ENCODE data around the gene SH3BGR. TPM values are rescaled to one million over a fixed set of nuclear protein-coding genes. Genes with fewer than 3 reads are reported as not detected.

The SH3BGR gene
- total RNA-seq, 1 donor: 1.4 TPM

GRCh38 chr21:39561140-39561539 is 109.4 kb downstream of the SH3BGR start:
- Histone ChIP-seq H3K4me3 (ENCODE audit: insufficient read depth, low read length) (no peak overlapping the region), H3K27ac (ENCODE audit: low read depth, low read length) (no peak overlapping the region), H3K79me2 (ENCODE audit: insufficient read depth, low read length) (no peaks in the 10 kb centered on the region), H3K4me1 (ENCODE audit: insufficient read depth, low read length) (no peaks in the 10 kb centered on the region), H3K9me3 (ENCODE audit: low read depth, low read length) (no peaks in the 10 kb centered on the region), H2AFZ (ENCODE audit: low read length) (no peak overlapping the region), H4K20me1 (ENCODE audit: insufficient read depth, low read length) (no peaks in the 10 kb centered on the region), H3K4me2 (ENCODE audit: insufficient read depth, low read length) (no peak overlapping the region), H3K27me3 (ENCODE audit: insufficient read depth, low read length) (peaks cover 3% of the 10 kb centered on the region), H3K36me3 (ENCODE audit: insufficient read depth, low read length) (no peaks in the 10 kb centered on the region)
- DNase-seq (ENCODE audit: insufficient read length, low spot score, missing footprints): no peak
- TF ChIP-seq, protein P1, sequence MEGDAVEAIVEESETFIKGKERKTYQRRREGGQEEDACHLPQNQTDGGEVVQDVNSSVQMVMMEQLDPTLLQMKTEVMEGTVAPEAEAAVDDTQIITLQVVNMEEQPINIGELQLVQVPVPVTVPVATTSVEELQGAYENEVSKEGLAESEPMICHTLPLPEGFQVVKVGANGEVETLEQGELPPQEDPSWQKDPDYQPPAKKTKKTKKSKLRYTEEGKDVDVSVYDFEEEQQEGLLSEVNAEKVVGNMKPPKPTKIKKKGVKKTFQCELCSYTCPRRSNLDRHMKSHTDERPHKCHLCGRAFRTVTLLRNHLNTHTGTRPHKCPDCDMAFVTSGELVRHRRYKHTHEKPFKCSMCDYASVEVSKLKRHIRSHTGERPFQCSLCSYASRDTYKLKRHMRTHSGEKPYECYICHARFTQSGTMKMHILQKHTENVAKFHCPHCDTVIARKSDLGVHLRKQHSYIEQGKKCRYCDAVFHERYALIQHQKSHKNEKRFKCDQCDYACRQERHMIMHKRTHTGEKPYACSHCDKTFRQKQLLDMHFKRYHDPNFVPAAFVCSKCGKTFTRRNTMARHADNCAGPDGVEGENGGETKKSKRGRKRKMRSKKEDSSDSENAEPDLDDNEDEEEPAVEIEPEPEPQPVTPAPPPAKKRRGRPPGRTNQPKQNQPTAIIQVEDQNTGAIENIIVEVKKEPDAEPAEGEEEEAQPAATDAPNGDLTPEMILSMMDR (IDR thresholded peaks at IDR 0.05; ENCODE audit: extremely low read depth, low read depth, low read length): no peak

DNA sequence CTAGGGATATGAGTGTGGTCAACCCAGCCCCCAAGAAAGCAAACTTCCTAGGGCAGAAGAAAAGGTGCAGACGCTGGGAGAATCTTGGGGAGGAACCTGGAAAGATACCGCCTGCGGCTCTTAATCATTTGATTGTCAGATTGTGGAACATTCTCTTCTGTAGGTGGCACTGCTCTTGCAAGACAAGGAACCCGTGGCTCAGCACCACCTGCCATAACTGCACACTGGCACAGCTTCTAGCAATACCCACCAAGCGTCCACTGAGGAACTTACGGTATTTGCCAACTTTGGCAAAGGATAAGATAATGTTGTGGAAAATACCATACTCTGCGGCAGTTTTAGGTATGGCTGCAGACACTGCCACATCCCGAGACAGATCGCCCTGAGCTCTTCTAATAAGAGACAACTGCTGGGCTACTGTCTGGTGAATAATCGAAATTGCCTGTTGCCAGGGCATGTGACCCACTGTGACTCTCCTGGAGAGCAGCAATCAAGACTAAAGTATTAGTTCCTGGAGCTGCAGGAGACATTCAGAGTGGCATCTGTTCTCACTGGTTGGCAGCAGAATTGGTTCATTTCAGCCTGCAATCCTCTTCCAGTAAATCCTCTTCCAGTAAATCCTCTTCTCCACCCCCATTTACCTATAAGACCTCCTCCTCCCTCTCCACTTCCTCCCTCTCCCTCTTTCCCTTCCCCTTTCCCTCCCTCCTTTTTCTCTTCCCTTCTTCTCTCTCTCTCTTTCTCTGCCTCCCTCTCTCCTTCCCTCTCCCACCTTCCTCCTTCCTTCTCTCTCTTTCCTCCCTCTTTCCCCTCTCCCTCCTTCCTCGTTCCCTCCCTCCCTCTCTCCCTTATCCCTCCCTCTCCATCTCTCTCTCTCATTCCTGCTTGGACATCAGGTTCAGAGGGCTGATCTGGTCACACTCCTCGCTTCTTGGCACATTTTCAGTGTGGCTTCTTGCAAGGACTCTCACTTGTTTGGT is 111.3 kb downstream of the SH3BGR start:
- TF ChIP-seq, protein P1 (IDR thresholded peaks at IDR 0.05; ENCODE audit: extremely low read depth, low read depth, low read length): no peak
- Histone ChIP-seq H3K27ac (ENCODE audit: low read depth, low read length) (no peak overlapping the region), H3K36me3 (ENCODE audit: insufficient read depth, low read length) (no peaks in the 10 kb centered on the region), H4K20me1 (ENCODE audit: insufficient read depth, low read length) (no peaks in the 10 kb centered on the region), H3K79me2 (ENCODE audit: insufficient read depth, low read length) (no peaks in the 10 kb centered on the region), H3K27me3 (ENCODE audit: insufficient read depth, low read length) (peaks cover 3% of the 10 kb centered on the region), H3K9me3 (ENCODE audit: low read depth, low read length) (no peaks in the 10 kb centered on the region), H3K4me2 (ENCODE audit: insufficient read depth, low read length) (no peak overlapping the region), H2AFZ (ENCODE audit: low read length) (no peak overlapping the region), H3K4me1 (ENCODE audit: insufficient read depth, low read length) (no peaks in the 10 kb centered on the region), H3K4me3 (ENCODE audit: insufficient read depth, low read length) (no peak overlapping the region)
- DNase-seq (ENCODE audit: insufficient read length, low spot score, missing footprints): no peak

DNA sequence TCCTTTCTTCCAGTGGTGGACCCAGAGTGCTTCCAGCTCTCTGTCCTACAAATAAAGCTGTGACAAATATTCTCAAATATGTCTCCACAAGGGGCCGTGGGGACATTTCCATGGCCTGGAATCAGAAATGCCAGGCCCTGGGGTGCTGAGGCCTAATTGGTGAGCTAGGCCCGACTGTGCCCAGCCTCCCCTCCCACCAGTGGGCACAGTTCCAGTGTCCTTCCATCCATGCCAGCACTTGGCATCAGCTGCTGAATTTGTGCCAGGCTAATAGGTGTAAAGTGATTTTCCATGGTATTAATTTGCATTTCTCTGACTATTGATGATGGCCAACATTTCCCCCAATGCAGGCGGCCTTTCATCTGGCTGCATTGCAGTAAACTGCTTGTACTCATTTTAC is 112.4 kb downstream of the SH3BGR start:
- no peaks in the 10 kb centered on the region for H3K9me3 ChIP-seq (ENCODE audit: low read depth, low read length)
- H2AFZ ChIP-seq (ENCODE audit: low read length): no peak overlapping the region
- no peaks in the 10 kb centered on the region for H3K4me1 ChIP-seq (ENCODE audit: insufficient read depth, low read length)
- H3K4me3 ChIP-seq (ENCODE audit: insufficient read depth, low read length): no peak overlapping the region
- H3K27ac ChIP-seq (ENCODE audit: low read depth, low read length): no peak overlapping the region
- DNase-seq (ENCODE audit: insufficient read length, low spot score, missing footprints): no peak
- no peak overlapping the region for H3K4me2 ChIP-seq (ENCODE audit: insufficient read depth, low read length)
- H3K27me3 ChIP-seq (ENCODE audit: insufficient read depth, low read length): peaks cover 3% of the 10 kb centered on the region
- no peaks in the 10 kb centered on the region for H4K20me1 ChIP-seq (ENCODE audit: insufficient read depth, low read length)
- H3K79me2 ChIP-seq (ENCODE audit: insufficient read depth, low read length): no peaks in the 10 kb centered on the region
- no peaks in the 10 kb centered on the region for H3K36me3 ChIP-seq (ENCODE audit: insufficient read depth, low read length)
- TF ChIP-seq, protein P1 (IDR thresholded peaks at IDR 0.05; ENCODE audit: extremely low read depth, low read depth, low read length): no peak

Small RNAs within 50 kb of the gene (small RNA-seq; reads per million reads assigned to genes)
- not detected for gene MIR6508

Other genes starting within 250 kb of the SH3BGR start
- 71.3 and 71.9 TPM in 2 replicates for gene BRWD1, start 138.3 kb upstream of the SH3BGR start, total RNA-seq
- 130 and 154 TPM in 2 replicates for gene HMGN1, start 102.9 kb upstream of the SH3BGR start, total RNA-seq
- 2.2 and 2.9 TPM in 2 replicates for gene LCA5L, start 6.2 kb upstream of the SH3BGR start, total RNA-seq
- gene B3GALT5, start 161.0 kb downstream of the SH3BGR start, total RNA-seq: under 0.01 TPM in 2 replicates